ENCODE measurements around the gene CROCC.

GRCh38 chr1:16999863-17000262 is 78.1 kb downstream of the CROCC start:
- TF ChIP-seq GABPA (IDR thresholded peaks at IDR 0.05; ENCODE audit: low read depth) = no peak
- no peak for TF ChIP-seq POLR2AphosphoS5 (IDR thresholded peaks at IDR 0.05; ENCODE audit: low read depth)
- TF ChIP-seq REST (IDR thresholded peaks at IDR 0.05; ENCODE audit: insufficient replicate concordance, low read depth) = no peak
- no peak for TF ChIP-seq CTCF (IDR thresholded peaks at IDR 0.05; ENCODE audit: insufficient read depth, low read length)
